SK-N-MC (cell line): ENCODE data around the gene ESPL1.
A peak's percentile ranks its signal among the peaks of the same experiment; 100 is the strongest.

Source experiments
- DNase-seq: peaks from one replicate; pipeline ENCODE4 v3.0.0-alpha.2; 2011; ENCODE audit warnings: low read depth, low spot score
- H3K27ac ChIP-seq: fragments of 200-600 bp; sonication (generic); 2 replicates; pipeline ENCODE4 v1.5.1; 2016; ENCODE audit warnings: mixed run types
- H3K36me3 ChIP-seq: fragments of 200-600 bp; sonication (generic); 2 replicates; pipeline ENCODE4 v1.6.1; 2017; ENCODE audit warnings: antibody characterized with exemption, low read length, mixed read lengths; ENCODE audit not compliant: insufficient read depth
- H3K4me3 ChIP-seq: fragments of 200-600 bp; sonication (generic); 2 replicates; pipeline ENCODE4 v1.5.1; 2016
- H3K9ac ChIP-seq: fragments of 200-600 bp; sonication (generic); 2 replicates; pipeline ENCODE4 v1.8.0; 2017; ENCODE audit warnings: mixed run types, mixed read lengths; ENCODE audit not compliant: insufficient read length
- H3K9me3 ChIP-seq: fragments of 200-600 bp; sonication (generic); 2 replicates; pipeline ENCODE4 v1.6.1; 2017; ENCODE audit warnings: low read depth, mild to moderate bottlenecking, antibody characterized with exemption, low read length, moderate library complexity, mixed read lengths
- EZH2 ChIP-seq: fragments of 200-600 bp; sonication (generic); IDR thresholded peaks from one replicate; pipeline ENCODE4 v1.6.1; 2017; ENCODE audit warnings: antibody characterized with exemption
- FOXP2 ChIP-seq: optimal IDR thresholded peaks from 2 replicates; pipeline ENCODE3; 2011; ENCODE audit warnings: mild to moderate bottlenecking, moderate library complexity; ENCODE audit not compliant: insufficient read depth; ENCODE audit errors: extremely low read length, control extremely low read depth
- POLR2AphosphoS5 ChIP-seq: IDR thresholded peaks from 2 replicates; pipeline ENCODE4 v1.6.1; 2012; ENCODE audit warnings: mild to moderate bottlenecking, low read depth, low read length, borderline replicate concordance

ESPL1 gene

DNA sequence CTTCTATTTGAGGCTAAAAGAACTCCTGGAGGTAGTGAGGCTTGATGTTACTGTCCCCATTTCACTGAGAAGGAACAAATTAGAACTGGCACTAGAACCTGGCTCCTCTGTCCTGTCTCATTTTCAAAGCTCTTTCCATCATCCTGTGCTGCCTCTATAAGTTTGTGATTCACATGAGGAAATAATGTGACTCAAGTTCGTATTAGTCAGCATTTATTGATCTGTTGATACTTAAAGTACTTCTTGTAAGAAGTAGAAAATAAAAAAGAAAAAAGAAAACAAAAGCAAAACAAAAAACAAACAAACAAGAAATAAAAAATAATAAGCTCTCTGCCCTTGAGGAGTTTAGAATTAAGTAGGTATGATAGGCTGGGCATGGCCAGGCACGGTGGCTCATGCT, 2.3 kb upstream of the ESPL1 start:
- TF ChIP-seq EZH2: no peak
- TF ChIP-seq POLR2AphosphoS5: no peak
- TF ChIP-seq FOXP2: no peak
- Histone ChIP-seq H3K9ac (no peak overlapping the region), H3K4me3 (no peak overlapping the region), H3K36me3 (peaks cover 18% of the 10 kb centered on the region), H3K9me3 (no peaks in the 10 kb centered on the region), H3K27ac (no peak overlapping the region)
- no peak for DNase-seq

DNA sequence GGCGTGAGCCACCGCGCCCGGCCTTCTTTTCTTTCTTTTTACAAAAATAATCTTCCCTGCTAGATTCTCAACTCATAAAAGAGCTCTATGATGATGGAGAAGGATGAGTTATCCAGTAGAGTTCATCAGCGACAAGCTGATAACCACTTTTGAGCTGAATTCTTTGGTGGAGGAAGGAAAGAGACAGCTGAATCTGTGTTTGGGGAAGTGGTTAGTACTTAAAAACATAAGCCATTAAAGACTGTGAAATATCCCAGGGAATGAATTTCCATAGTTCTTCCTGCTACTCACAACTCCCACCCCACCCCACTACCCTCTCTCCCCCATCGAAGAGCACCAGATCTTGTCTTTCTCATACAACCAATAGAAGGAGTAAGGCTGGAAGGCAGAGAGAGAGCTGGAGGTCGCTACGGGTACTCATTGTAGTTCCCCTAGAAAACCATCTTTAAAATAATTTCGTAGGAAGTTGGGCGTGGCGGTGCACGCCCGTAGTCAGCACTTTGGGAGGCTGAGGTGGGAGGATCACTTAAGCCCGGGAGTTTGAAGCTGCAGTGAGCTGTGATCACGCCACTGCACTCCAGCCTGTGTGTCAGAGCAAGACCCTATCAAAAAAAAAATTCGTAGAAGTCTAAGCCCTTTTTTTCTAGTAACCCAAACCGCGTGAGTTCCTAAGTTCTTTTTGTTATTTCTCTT, 647 bp upstream of the ESPL1 start:
- TF ChIP-seq EZH2 (no peak), FOXP2 (no peak), POLR2AphosphoS5 (no peak)
- DNase-seq: no peak
- Histone ChIP-seq H3K9ac (peak overlapping the region; percentile 89), H3K36me3 (peaks cover 28% of the 10 kb centered on the region), H3K4me3 (peak overlapping the region; percentile 100), H3K27ac (peak overlapping the region; percentile 73), H3K9me3 (no peaks in the 10 kb centered on the region)

GRCh38 chr12:53268630-53269562, 797 bp downstream of the ESPL1 start:
- no peak for TF ChIP-seq POLR2AphosphoS5
- Histone ChIP-seq H3K4me3 (peak overlapping the region; percentile 100), H3K36me3 (peaks cover 31% of the 10 kb centered on the region), H3K9ac (peak overlapping the region; percentile 89), H3K27ac (no peak overlapping the region; the same call in 1 of the 2 replicates), H3K9me3 (no peaks in the 10 kb centered on the region)
- no peak for DNase-seq

- Histone ChIP-seq H3K9me3 (no peaks in the 10 kb centered on the region), H3K4me3 (no peak overlapping the region), H3K9ac (no peak overlapping the region), H3K27ac (no peak overlapping the region), H3K36me3 (peaks cover 77% of the 10 kb centered on the region)
- TF ChIP-seq FOXP2 (no peak), EZH2 (no peak)
- DNase-seq: no peak
These were observed 6.3 kb downstream of the ESPL1 start for GRCh38 chr12:53274445-53274844.

- Histone ChIP-seq H3K4me3 (no peak overlapping the region), H3K27ac (no peak overlapping the region), H3K36me3 (peaks cover 78% of the 10 kb centered on the region), H3K9me3 (no peaks in the 10 kb centered on the region), H3K9ac (no peak overlapping the region)
- no peak for DNase-seq
- TF ChIP-seq FOXP2 (no peak), EZH2 (no peak), POLR2AphosphoS5 (no peak)
These were observed 8.4 kb downstream of the ESPL1 start for GRCh38 chr12:53276511-53276910.

DNA sequence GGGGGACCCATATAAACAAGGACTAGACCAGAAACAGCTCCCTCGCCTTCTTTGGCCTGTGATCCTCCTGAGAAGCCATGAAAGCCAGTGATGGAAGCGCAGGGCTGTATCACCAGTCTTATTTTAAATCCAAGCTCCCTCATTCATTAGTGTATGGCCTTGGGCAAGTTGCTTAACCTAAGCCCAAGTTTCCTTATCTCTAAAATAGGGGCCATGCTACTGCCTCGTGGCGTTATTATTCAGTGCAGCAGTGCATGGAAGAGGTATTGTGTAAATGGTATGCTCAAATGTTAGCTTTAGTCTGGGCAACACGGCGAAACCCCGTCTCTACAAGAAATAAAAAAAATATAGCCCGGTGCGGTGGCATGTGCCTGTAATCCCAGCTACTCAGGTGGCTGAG, 9.9 kb downstream of the ESPL1 start:
- Histone ChIP-seq H3K9me3 (no peaks in the 10 kb centered on the region), H3K36me3 (peaks cover 85% of the 10 kb centered on the region), H3K4me3 (no peak overlapping the region), H3K27ac (no peak overlapping the region), H3K9ac (no peak overlapping the region)
- DNase-seq: no peak
- TF ChIP-seq POLR2AphosphoS5 (no peak), FOXP2 (no peak), EZH2 (no peak)

GRCh38 chr12:53279283-53279869, 11.3 kb downstream of the ESPL1 start:
- Histone ChIP-seq H3K9me3 (no peaks in the 10 kb centered on the region), H3K9ac (no peak overlapping the region), H3K36me3 (peaks cover 95% of the 10 kb centered on the region), H3K4me3 (no peak overlapping the region), H3K27ac (no peak overlapping the region)
- no peak for DNase-seq
- TF ChIP-seq POLR2AphosphoS5: no peak
- no peak for TF ChIP-seq EZH2
- no peak for TF ChIP-seq FOXP2

GRCh38 chr12:53279888-53280498, 11.9 kb downstream of the ESPL1 start:
- no peaks in the 10 kb centered on the region for H3K9me3 ChIP-seq
- H3K27ac ChIP-seq: no peak overlapping the region
- H3K9ac ChIP-seq: no peak overlapping the region
- peaks cover 96% of the 10 kb centered on the region for H3K36me3 ChIP-seq
- H3K4me3 ChIP-seq: no peak overlapping the region
- no peak for DNase-seq
- TF ChIP-seq FOXP2 (no peak), EZH2 (no peak), POLR2AphosphoS5 (no peak)
